Measurements from ENCODE around the gene SCN4B.

SCN4B gene

DNA sequence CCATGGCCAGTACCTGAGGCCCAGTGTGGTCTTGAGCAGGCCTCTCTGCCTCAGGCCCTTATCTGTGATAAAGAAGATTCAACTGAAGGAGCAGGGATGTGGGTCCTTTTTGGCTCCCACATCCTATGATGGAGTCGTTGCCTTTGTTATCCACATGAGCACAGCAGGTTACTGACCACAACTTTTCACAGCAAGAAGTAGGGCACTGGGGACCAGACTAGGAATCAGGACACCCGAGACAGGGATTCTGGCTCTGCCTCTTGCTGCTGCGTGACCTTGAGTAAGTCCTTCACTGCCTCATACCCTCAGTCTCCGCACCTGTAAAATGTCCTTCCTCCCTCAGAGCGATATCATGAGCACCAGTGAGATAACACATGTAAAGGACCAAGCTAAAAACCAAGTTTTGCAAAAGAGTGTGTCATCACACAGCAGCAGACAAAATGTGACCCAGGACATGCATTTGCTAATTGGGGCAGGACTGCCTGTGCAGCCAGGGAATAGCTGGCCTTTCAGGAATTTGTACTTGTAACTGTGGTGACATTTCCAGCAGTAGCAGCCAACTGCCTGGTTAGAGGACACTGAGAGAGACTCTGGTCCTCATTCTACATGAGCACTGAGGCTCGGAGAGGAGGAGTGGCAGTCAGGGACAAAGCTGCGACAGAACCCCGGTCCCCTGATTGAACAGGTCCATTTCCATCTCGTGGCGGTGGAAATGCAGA is 52.6 kb downstream of the SCN4B start:
- DNase-seq (ENCODE audit: low spot score): no peak

DNA sequence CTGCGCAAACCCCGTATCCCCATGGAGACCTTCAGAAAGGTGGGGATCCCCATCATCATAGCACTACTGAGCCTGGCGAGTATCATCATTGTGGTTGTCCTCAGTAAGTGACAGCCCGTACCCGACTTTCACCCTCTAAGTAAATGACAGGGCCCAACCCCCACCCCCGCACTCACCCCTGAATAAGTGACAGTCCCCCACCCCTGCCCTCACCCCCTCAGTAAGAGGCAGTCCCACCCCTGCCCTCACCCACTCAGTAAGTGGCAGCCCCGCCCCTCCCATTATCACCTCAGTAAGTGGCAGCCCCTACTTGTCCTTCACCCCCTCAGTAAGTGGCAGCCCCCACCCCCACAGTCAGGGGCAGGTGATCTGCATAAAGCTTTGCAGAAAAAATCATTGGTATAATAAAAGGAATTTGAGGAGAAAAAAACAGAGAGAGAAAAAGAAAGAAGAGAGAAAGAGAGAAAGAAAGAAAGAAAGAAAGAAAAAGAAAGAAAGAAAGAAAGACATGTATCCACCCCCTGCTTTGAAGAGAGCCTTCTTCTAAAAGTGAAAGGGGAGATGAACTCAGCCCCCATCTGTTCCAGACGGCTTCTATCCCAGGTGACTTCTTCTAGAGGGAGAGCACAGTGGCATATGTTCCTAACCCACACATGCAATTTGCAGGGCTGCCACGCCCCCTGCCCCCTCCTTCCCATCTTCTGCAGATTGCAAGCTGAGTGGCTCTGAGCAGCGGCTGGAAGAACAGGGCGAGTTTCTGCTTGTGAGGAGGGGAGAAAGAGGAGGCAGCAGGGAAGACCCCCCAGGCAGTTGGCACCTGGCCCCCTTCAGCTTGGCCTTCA is 53.4 kb downstream of the SCN4B start:
- no peak for DNase-seq (ENCODE audit: low spot score)

DNA sequence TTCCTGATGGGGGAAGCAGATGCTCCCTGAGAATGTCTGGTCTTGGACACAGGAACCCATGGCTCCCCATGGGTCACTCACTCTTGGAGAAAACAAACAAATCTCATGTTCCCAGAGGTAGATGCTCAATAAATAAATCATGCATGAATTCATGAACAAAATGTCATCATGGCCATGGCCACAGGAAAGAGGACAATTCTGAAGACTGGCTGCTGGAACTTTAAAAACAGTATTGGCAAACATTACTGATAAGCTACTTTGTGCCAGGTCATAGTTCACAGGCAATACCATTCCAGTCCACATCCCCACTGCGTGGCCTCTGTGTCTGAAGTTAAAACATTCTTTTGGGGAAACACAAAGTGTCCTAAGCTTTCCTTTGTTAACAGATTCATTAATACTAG is 56.7 kb downstream of the SCN4B start:
- DNase-seq (ENCODE audit: low spot score): no peak

DNA sequence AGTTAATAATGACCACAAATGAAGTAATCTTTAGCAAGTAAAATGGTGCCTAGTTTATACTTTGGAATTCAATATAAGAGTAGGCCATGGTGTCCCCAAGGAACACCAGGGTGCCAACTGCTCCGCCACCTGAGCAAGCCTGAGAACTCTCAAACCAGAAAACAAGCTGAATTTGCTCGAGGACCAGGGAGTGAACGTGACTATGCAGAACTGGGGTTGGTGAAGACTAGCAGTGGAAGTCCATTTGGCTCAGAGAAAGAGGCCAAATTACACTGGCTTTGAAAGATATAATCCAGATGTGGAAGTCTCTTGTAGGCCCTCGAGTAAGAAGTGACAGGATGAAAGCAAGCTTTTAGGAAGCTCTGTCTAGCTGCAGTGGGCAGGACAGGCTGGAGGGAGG is 57.1 kb downstream of the SCN4B start:
- no peak for DNase-seq (ENCODE audit: low spot score)

DNA sequence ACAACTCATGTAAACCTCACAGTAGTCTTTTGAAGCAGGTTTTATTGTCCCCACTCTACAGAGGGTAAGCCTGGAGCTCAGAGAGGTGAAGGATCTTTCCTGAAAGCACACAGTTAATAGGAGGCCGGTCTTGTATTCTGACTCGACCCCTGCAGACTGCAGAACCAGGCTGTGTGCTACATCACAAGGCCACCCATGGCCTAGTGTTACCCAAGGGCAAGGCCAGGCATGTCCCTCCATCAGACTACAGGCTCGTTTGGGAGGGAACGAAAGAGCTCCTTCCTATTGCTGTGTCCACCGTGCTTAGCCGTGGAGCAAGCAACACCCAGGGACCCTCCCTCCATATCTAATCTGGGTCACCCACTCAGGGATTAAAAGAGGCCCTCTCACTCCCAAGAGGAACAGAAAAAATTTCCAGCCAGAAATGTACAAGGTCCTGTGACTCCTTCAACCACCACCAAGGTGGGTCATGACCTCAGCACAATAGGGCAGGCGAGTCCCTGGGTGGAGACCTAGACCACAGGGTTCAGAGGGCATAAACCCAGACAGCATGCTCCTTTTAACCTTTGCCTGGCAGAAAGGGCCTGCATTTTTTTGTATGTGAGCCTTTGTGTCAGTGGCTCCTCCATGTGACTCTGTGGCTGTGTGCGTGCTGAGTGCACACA is 59.6 kb downstream of the SCN4B start:
- no peak for DNase-seq (ENCODE audit: low spot score)

DNA sequence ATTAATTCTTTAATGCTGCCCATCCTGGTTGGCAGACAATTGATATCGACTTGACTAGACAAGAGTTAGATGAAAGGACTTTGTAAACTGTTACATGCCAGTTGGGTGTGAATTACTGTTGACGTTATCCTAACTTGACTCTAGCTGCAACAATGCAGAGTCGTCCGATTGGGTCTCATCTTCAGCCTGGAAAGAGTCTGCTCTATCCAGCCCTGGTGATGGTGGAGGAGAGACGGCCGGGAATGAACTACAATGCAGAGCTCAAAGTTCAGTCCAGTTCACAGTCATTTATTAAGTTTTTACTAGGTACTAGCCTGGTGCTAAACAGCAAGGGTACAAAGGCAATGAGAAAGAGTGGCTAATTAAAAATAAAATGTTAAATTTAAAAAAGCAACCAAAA is 60.9 kb downstream of the SCN4B start:
- DNase-seq (ENCODE audit: low spot score): no peak

DNA sequence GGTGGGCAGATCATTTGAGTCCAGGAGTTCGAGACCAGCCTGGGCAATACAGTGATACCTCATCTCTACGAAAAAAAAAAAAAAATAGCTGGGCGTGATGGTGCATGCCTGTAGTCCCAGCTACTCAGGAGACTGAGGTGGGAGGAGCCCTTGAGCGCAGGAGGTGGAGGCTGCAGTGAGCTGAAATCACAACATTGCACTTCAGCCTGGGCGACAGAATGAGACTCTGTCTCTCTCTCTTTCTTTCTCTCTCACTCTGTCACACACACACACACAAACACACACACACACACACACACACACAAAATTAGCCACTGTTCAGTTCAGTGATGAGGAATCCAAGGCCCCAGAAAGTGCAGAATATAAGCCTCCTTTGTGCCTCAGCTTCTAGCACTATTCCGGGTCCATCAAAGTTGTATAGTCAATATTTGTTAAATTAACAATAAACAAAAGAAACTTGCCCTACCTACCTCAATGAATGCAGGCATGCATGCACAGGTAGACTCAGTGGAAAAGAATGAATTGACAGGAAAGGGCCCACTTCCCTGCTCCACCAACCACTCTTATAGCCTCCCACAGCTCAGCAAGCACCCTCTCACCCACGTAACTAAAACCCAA is 62.0 kb downstream of the SCN4B start:
- DNase-seq (ENCODE audit: low spot score): no peak

DNA sequence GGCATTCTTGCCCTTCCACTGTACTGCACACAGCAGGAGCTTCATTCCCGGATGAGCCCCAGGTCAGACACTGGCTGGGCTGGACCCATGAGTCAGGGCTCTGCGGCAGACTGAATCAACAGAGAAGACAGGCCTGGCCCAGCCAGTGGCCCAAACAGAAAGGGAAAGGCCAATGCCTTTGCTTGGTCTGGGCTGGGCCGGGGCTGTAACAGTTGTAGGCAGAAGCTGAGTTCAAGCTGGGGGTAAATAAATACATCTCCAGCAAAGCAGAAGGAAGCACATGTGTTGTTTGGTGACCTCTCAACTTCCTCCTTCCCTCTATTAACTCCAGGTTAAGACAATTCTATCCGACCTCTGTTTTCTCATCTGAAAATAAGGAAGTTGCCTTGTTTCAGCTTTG is 64.1 kb downstream of the SCN4B start:
- no peak for DNase-seq (ENCODE audit: low spot score)

DNA sequence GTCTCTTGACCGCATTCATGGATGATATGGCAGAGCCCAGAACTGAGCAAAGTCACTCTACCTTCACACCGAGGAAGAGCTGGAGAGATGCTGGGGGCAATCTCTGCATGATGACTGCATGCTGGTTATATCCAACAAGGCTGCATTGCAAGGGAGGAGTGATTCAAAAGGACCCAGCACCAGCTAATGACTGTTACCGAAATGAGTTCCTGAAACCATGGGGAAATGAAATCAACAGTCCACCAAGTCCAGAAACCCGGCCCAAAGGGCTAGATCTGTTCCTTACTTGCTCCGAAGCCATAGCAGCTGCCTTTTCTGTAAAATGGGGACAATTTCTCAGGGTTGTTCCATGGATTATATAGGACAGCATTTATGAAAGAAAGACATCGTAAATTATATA is 64.7 kb downstream of the SCN4B start:
- no peak for DNase-seq (ENCODE audit: low spot score)

DNA sequence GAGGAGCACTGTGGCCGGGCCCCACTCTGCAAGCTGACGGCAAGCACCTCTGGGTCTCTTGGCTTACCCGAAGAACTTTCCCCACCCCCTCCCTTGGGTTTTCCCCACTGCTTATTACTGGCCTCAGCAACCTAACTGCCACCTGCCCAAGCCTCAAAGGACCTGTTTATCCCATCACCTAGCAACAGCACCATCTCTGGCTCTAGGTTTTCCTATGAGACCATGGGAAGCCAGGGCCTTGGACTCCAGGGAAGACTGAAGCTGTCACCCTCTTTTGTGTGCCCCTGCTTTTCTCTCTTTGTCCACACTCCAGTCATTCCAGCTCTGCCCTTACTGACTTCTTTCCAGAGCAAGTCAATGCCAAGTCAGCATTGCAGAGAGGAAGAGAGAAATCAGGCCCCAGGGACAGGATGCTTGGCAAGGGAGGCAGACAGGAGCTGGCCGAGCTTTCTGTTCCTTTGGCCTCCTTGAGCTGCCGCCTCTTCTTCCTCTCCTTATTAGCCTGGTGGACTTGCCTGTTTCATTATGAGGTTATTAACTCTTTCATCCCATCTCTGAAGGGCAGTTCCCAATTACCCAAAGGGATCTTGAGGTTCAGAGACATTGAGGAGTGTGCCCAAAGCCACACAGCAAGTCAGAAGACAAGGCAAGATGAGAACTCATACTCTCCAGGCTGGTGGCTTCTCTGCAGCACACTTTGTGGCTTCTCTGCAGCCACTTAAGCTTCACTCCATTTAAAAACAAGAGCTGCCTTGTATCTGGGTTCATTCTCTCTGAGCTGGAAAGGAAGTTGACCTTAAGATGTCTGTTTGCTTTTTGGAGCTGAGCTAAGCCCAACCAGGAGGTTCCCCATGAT is 65.5 kb downstream of the SCN4B start, which contains the start of gene SMIM35:
Gene SMIM35 (minus strand): TSS at position 51 of the 856 bp plus-strand sequence. CDS start 206 bp downstream, outside the sequence.
- DNase-seq (ENCODE audit: low spot score): no peak

DNA sequence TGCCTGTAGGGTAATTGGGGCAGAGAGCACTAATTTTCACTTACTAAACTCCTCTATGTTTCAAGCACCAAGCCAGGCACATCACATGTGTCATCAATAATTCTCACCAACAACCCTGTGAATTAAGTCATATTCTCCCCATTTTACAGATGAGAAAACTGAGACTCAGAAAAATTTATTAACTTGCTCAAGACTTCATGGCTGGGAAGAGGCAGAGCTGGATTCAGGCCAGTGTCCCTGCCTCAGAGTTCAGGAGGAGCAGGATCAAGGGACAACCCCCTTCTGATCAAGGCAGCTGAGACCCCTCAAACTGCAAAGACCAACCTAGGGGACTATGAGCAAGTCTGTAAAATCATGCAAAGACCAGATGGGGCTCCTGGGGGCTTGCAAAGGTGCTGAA is 68.0 kb downstream of the SCN4B start:
- DNase-seq (ENCODE audit: low spot score): no peak

DNA sequence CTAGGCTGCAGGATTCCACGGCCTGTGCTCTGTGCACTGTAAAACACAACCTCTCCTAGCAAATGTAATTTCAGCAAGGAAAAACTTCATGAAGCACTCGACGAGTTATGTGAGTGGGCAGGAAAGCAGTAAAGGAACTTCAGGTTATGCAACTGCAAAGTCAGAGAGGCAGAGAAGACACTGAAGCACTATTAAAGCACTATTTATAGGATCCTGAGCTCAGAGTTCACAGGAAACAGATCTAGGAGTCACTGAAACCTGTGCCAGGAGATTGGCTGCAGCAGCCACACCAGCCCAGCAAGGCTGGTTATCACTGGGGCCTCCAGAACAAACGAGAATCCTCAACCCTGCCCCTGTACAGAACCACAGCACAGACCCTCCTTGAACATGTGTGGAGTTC is 68.4 kb downstream of the SCN4B start:
- no peak for DNase-seq (ENCODE audit: low spot score)
